IPS-NIHi7 (cell line): Measurements from ENCODE around the gene UGT1A8.
"Not testable (repeated sequence)": the region's sequence is repeated elsewhere in the genome, so short reads cannot be mapped to it uniquely, and the experiment has no call there.

Experiments
- DNase-seq: peaks from one replicate; pipeline ENCODE4 v3.0.0; 2012; ENCODE audit warnings: mixed read lengths; ENCODE audit errors: extremely low spot score

The UGT1A8 gene

DNA sequence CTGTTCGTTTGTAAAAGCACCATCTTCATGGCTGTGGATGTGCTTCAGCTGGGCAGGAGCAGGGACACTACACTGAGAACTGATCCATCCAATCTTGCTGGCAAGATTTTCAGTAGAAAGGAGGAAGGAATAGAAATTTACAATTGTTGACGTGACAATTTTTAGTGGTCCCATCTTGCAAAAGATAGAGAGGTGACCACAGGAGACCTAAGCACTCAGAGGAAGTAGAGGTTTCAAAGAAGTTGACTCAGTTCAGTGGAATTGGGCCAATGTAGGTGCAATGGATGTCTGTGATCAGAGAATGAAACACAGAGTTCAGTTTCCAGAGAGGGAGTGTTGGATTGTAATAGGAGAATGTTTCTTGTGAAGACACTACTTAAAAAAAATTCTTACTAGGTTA lies 96.7 kb downstream of the UGT1A8 start:
- no peak for DNase-seq

DNA sequence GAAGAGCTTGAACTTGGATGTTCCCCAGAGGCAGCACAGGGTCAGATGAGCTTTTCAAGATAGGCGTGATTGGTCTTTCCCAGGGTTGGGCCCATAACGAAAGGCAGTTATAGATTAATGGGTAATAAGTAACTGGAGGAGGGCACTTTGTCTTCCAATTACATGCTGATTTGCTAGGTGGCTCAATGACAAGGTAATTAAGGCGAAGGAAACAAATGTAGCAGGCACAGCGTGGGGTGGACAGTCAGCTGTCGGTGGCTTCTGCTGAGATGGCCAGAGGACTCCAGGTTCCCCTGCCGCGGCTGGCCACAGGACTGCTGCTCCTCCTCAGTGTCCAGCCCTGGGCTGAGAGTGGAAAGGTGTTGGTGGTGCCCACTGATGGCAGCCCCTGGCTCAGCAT lies 101.1 kb downstream of the UGT1A8 start, which contains the start of gene UGT1A4:
UGT1A4 (plus strand) TSS at position 185 of the 400 bp plus-strand sequence; CDS start at position 270, 85 bp downstream.
- DNase-seq, result no peak

DNA sequence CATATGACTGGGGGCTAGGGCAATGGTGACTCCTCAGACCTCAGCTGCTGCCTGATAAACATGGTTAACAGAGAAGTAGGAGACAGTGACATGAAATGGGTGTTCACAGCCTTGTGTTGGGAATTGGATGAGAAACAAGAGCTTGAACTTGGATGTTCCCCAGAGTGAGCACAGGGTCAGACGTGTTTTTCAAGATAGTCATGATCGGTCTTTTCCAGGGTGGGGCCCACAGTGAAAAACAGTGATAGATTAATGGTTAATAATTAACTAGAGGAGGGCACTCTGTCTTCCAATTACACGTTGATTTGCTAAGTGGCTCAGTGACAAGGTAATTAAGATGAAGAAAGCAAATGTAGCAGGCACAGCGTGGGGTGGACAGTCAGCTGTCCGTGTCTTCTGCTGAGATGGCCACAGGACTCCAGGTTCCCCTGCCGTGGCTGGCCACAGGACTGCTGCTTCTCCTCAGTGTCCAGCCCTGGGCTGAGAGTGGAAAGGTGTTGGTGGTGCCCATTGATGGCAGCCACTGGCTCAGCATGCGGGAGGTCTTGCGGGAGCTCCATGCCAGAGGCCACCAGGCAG lies 111.4 kb downstream of the UGT1A8 start, which contains the start of gene UGT1A3:
UGT1A3 (plus strand) TSS at position 320 of the 579 bp plus-strand sequence; CDS start at position 405, 85 bp downstream.
- no peak for DNase-seq

DNA sequence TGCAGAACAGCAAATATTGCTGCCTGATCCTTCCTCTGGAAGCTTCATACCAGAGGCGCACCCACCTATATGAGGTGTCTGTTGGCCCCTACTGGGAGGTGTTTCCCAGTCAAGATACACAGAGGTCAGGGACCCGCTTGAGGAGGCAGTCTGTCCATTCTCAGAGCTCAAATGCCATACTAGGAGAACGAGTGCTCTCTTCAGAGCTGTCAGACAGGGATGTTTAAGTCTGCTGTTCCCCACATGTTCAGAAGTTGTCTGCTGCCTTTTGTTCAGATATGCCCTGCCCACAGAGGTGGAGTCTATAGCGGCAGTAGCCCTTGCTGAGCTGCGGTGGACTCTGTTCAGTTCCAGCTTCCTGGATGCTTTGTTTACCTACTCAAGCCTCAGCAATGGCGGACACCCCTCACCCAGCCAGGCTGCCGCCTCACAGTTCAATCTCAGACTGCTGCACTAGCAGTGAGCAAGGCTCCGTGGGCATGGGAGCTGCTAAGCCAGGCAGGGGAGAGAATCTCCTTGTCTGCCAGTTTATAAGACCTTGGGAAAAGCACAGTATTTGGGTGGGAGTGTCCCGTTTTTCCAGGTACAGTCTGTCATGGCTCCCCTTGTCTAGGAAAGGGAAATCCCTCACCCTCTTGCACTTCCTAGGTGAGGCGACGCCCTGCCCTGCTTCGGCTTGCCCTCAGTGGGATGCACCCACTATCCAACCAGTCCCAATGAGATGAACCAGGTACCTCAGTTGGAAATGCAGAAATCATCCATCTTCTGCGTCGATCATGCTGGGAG lies 119.6 kb downstream of the UGT1A8 start:
- not testable (repeated sequence) for DNase-seq

DNA sequence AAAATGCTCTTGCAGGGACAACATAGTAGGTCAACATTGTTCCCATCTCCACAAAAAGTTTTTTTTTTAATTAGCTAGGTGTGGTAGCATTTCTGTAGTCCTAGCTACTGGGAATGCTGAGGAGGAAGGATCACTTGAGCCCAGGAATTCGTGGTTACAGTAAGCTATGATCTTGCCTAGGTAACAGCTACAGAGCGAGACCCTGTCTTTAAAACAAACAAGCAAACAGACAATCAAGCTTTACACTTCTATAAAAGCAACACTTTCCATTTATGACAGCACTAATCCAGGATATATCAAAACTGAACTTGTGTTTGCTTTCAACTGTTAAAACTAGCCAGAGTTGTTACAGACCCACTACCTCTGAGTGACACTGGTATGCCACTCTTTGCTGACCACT lies 123.4 kb downstream of the UGT1A8 start:
- no peak for DNase-seq

DNA sequence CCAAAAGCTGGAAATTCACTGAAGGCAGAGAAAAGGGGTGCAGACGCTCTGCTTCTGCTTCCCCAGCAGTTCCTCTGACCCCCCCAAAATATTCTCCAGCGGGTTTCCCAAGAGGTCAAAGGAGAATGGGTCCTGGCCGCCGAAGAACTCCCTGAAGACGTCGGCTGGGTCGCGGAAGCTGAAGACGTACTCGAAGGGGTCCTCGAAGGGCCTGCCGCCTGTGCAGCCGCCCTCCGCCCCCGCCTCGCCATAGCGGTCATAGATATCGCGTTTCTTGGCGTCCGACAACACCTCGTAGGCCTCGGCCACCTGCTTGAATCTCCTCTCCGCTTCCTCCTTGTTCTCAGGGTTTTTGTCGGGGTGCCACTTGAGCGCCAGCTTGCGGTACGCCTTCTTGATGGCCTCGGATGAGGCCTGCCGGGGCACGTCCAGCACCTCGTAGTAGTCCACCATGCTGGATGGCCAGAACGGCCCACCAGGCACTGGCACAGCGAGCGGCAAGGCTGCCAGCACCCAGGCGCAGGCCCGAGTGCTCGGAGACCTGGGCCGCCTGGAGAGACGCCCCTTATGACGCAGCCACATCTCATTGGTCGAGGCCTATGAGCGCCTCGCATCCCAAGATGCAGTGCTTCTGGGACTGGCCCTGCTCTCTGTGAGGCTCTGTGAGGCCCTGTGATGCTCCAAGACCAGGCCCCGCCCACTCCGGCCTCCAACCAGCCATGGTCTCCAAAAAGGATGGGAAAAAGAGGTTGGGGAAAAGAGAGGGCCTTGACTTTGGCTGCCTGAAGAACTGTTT lies 126.2 kb downstream of the UGT1A8 start:
- DNase-seq, result no peak

- no peak for DNase-seq
These were observed 127.8 kb downstream of the UGT1A8 start for GRCh38 chr2:233745073-233745755.

DNA sequence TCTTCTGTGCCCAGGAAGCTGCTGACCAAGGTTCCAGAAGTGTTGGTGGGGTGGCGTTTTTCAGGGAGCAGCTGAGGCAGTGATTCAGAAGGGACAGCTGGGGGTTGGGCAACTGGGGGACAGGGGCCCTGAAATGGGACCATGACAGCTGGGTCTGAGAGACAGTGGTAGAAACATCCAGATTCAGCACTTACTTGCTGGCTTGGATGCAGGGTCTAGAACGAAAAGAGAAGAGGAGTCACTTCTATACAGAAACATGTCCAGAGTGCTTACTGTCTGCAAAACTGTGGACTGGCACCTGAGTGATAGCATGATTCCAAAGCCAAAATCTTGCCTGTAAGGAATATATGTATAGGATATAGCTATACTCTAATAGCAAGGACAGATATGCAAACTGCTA lies 128.4 kb downstream of the UGT1A8 start:
- not testable (repeated sequence) for DNase-seq

- DNase-seq, result no peak
These were observed 129.2 kb downstream of the UGT1A8 start for GRCh38 chr2:233746475-233747282.

GRCh38 chr2:233747283-233747544 lies 129.8 kb downstream of the UGT1A8 start:
- no peak for DNase-seq

GRCh38 chr2:233750689-233751088 lies 133.3 kb downstream of the UGT1A8 start:
- not testable (repeated sequence) for DNase-seq

GRCh38 chr2:233751212-233752009 lies 134.0 kb downstream of the UGT1A8 start:
- not testable (repeated sequence) for DNase-seq

- DNase-seq, result no peak
These were observed 137.6 kb downstream of the UGT1A8 start for GRCh38 chr2:233754872-233755611.

DNA sequence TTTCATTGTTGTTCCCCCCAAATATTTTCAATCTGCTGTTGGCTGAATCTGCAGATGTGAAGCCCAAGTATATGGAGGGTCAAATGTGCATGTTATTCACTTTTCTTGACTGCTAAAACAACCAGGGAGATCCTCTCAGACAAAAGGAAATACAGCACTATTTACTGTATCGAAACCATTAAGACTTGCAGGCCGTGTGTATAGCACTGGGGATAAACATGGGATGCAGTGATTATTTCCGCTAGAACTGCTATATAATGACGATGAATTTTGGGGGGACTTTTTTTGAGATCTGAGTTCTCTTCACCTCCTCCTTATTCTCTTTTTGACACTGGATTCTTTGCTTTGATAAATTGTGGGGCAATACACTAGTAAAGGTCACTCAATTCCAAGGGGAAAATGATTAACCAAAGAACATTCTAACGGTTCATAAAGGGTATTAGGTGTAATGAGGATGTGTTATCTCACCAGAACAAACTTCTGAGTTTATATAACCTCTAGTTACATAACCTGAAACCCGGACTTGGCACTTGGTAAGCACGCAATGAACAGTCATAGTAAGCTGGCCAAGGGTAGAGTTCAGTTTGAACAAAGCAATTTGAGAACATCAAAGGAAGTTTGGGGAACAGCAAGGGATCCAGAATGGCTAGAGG lies 139.1 kb downstream of the UGT1A8 start:
- DNase-seq, result no peak

DNA sequence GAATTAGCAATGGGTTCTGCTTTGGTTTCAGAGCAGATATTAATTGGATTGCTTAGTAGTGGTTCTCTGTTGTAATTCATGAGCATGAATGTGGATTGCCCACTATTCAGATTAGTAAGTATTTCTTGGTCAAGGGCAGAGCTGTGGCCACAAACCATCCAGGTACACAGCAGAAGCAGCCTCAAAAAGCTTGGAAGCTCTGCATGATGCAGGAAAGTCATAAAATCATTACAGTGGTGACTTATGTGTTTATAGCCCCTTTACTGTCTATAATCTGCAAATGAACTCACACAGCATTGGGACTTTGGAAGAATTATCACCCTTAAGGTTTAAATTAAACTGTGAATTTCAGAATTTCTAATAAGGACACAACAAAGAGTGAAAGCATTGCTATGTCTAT lies 140.7 kb downstream of the UGT1A8 start:
- DNase-seq, result no peak

DNA sequence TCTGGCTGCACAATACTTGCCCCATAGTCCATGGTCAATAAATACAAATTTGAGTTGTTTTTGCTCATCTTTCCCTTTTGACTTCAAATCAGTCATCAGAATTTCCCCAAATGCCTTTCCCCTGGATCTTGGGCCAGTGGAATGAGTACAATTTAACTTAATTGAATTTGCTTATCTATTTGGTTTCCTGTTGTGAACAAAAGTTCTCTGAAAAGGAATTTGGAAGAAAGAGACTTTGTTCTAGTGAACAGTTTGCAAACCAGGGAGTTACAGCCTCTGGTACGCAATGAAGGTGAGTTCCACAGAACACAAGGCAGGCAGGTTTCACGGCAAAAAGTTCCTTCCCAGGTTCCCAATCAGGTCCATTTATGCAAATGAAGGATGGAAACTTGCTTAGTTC lies 141.4 kb downstream of the UGT1A8 start:
- no peak for DNase-seq

GRCh38 chr2:233760043-233760442 lies 142.6 kb downstream of the UGT1A8 start, which contains the start of gene UGT1A1:
Gene UGT1A1 (plus strand): TSS chr2:233760270. CDS start chr2:233760288, 18 bp downstream.
- no peak for DNase-seq

DNA sequence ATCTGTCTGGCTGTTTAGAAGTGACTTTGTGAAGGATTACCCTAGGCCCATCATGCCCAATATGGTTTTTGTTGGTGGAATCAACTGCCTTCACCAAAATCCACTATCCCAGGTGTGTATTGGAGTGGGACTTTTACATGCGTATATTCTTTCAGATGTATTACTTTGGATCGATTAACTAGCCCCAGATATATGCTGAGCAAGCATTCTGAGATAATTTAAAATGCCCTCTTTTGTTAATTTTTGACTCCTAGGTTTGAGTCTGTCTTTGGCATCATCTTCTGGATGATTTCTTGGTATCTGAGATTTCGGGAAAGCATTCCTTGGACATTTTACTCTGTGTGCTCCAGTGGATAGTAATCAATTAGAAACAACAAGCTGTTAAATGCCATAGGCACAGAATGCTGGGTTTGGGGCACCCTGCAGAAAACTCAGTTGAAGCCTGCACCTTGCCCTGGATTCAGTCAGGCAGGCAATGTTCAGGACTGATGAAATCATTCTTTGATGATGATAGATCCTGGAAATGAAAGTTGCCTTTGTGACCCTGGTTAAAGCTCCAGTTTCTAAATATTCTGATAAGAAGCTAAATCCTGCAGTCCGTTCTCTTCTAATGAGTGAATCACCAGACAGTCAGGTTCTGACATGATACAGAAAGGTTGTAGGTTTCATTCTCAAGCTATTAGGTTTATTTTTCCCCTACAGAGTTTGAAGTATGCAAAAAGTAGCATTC lies 143.8 kb downstream of the UGT1A8 start:
- DNase-seq, result no peak
